Esophagus squamous epithelium (tissue), 4 donors: ENCODE data around the gene ADAMTS1.

Experiments
- POLR2A ChIP-seq, 4 donors: fragments of 450-650 bp; IDR thresholded peaks; one replicate each; pipeline ENCODE4 v1.6.1; 2017; ENCODE audit warnings: antibody characterized with exemption in 4 of 4, mild to moderate bottlenecking in 4 of 4, moderate library complexity in 3 of 4
- TF ChIP-seq, protein P1 (sequence below), 6 experiments: fragments of 450-650 bp in 4 of 6; fragments of 200-600 bp in 2 of 6; sonication (generic) in 2 of 6; IDR thresholded peaks; one replicate each; pipeline ENCODE4 v1.5.1; 2016 to 2019; ENCODE audit warnings: antibody characterized with exemption in 6 of 6, mild to moderate bottlenecking in 4 of 6, moderate library complexity in 4 of 6

DNA sequence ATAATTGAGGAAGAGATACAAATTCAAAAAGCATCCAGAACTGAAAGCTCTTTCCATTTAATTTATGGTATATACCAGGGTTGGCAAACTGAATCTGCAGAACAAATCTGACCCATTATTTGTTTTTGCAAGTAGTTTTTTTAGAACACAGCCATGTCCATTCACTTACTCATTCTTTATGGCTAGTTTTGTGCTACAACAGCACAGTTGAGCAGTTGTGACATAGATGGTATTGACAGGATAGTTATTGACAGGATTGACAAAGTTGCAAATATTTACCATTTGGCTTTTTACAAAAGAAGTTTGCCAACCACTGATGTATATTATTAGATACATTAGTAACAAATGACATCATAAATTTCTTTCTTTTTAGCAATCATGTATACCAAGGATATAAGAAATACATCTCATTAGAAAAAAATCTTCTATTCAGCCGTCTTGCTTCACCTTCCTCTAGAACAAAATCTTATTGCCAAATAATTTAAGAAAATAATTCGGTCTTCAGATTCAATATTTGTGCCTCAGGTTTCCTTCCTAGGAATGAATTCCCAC is 9.4 kb downstream of the ADAMTS1 start:
- TF ChIP-seq, protein P1, sequence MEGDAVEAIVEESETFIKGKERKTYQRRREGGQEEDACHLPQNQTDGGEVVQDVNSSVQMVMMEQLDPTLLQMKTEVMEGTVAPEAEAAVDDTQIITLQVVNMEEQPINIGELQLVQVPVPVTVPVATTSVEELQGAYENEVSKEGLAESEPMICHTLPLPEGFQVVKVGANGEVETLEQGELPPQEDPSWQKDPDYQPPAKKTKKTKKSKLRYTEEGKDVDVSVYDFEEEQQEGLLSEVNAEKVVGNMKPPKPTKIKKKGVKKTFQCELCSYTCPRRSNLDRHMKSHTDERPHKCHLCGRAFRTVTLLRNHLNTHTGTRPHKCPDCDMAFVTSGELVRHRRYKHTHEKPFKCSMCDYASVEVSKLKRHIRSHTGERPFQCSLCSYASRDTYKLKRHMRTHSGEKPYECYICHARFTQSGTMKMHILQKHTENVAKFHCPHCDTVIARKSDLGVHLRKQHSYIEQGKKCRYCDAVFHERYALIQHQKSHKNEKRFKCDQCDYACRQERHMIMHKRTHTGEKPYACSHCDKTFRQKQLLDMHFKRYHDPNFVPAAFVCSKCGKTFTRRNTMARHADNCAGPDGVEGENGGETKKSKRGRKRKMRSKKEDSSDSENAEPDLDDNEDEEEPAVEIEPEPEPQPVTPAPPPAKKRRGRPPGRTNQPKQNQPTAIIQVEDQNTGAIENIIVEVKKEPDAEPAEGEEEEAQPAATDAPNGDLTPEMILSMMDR (IDR thresholded peaks at IDR 0.05): no peak
- no peak for TF ChIP-seq POLR2A (IDR thresholded peaks at IDR 0.05)
